Measurements from ENCODE around the gene OCA2.

OCA2 gene

DNA sequence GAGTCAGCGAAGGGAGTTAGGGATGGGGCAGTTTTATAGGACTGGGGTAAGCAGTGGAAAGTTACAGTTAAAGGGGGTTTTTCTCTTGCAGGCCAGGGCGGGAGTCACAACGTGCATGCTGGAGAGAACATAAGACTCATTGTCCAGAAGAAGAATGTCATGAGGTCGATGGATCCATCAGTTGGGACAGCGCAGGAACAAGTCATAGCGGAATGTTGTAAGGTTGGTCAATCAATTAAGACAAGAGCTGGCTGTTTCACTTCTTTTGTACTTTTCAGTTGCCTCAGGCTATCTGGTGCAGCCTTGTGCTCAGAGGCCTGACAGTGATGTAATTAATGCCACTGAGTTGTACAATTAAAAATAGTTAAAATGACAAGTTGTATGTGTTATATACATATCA lies 165.6 kb downstream of the OCA2 start:
- no peak for DNase-seq

GRCh38 chr15:27932600-27932999 lies 166.5 kb downstream of the OCA2 start:
- DNase-seq = no peak

DNA sequence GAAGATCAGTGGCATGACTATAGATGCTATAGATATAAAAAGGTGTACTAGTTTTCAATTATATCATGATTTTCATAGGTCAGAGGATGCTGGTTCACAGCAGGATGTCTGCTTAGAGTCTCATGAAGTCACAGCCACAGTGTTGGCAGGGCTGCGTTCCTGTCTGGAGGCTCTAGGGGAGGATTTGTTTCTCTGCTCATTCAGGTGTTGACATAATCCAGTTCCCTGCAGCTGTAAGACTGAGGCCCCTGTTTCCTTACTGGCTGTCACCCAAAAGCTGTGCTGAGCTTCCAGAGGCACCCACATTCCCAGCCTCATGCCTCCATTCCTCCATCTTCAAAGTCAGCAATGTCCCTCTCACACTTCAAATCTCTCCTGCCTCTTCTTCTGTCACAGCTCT lies 170.7 kb downstream of the OCA2 start:
- no peak for DNase-seq

GRCh38 chr15:27912283-27912682 lies 186.8 kb downstream of the OCA2 start:
- no peak for DNase-seq

GRCh38 chr15:27906802-27907201 lies 192.3 kb downstream of the OCA2 start:
- DNase-seq = no peak

- DNase-seq = no peak
These were observed 195.7 kb downstream of the OCA2 start for GRCh38 chr15:27903405-27903804.

- no peak for DNase-seq
These were observed 196.3 kb downstream of the OCA2 start for GRCh38 chr15:27902680-27903385.

DNA sequence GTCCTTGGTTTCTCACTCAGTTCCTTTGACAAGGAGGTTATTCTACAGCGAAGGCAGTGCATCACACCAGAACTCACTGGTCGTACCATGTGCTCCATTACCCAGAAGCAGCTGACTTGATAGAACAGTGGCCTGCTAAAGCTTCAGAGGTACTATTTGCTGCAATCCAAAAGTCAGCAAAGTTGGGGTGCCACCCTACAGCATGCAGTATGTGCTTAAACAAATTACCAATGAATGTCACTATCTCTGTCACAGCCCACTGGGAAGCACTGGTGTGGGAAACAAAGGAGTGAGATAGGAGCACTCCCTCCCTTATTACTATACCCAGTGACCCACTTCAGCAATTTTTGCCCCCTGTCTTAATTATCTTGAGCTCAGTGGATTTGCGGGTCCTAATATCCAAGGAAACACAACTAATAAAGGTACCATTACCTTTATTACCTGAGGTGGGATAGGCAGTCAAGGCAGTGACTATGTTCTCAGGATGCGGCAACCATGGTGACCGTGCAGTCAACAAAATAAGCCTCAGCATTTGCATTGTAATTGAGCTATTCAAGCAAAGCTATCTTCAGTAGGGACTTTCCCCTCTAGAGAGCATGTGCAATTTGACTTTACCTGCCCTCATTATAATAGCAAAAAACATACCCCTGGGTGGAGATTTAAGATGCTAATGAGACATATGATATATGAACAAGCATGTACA lies 199.4 kb downstream of the OCA2 start:
- DNase-seq = no peak

DNA sequence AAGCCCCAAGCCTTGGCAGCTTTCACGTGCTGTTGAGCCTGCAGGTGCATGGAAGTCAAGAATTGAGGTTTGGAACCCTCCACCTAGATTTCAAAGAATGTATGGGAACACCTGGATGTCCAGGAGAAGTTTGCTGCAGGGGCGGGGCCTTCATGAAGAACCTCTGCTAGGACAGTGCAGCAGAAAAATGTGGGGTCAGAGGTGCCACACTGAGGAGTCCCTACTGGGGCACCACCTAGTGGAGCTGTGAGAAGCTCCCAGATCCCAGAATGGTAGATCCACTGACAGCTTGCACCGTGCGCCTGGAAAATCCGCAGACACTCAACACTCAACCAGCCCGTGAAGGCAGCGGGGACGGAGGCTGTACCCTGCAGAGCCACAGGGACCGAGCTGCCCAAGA lies 201.6 kb downstream of the OCA2 start:
- no peak for DNase-seq

DNA sequence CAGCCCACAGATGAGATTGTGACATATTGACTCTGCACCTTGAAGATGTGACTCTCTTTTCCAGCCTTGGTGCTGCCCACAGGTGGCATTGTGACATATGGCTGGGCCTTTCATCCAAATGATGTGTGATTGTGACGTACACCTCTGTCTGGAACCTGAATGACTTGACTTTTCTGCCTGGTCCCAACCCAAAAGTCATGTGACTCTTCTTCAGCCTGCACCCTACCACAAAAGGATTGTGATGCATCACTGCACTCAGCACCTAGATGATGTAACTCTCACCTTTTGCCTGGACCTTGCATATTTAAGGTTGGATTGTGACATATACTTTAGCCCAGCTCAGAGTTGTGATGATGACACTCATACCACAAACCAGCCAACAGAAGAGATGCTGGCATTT lies 204.5 kb downstream of the OCA2 start:
- DNase-seq = no peak

DNA sequence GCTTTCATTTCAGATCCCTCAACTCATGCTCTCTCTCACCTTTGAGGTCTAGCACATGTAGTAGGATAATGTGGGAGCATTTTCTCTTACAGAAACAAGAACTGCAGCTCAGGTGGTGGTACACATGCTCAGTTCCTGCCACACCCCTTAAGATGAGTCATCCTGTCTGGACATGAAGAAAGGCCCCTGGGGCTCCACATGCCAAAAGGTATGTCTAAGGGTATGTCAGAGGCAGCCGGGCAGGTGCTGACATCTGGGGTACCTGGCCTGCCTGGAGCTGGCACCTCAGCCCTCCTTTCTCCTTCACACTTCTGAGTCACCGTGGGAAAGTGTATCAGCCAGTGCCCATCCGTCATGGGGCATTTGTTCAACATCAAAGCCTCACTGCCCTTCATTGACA lies 209.9 kb downstream of the OCA2 start:
- DNase-seq = no peak

DNA sequence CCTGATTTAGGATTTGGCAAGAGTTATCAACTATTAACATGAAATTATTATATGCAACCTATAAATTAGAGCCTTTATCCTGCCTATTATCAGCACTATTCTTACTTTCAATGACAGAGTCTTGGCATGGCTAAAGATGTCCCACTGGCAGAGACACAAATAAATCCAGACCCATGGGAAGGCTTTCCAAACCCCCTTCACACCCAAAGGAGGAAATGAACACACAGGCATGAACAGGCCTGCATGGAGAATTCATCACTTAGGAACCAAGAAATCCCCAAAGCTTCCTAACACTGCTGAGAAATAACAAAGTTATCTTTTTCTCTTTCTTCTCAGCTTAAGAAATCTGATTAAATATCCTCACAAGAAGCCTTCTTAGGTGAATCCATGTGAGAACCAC lies 213.9 kb downstream of the OCA2 start:
- DNase-seq = no peak

GRCh38 chr15:27884726-27885125 lies 214.4 kb downstream of the OCA2 start:
- DNase-seq = no peak

- no peak for DNase-seq
These were observed 220.3 kb downstream of the OCA2 start for GRCh38 chr15:27878841-27879240.

DNA sequence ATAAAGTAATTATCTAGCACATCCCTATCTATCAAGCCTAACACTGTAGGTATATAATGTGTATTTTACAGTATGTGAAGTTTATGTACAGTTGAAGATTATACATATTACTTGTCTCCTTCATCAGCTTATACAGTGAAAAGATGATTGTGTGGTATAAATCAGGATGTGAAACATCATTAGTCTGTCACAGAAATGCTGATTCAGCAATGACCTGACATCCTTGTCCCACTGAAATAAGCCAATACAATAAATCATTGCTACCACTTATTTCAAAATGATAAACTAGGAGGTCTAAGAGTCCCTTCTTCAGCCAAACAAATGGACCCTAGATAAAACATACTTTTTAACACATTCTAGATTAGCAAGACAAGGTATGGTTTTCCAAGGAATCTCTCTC lies 225.3 kb downstream of the OCA2 start:
- no peak for DNase-seq

DNA sequence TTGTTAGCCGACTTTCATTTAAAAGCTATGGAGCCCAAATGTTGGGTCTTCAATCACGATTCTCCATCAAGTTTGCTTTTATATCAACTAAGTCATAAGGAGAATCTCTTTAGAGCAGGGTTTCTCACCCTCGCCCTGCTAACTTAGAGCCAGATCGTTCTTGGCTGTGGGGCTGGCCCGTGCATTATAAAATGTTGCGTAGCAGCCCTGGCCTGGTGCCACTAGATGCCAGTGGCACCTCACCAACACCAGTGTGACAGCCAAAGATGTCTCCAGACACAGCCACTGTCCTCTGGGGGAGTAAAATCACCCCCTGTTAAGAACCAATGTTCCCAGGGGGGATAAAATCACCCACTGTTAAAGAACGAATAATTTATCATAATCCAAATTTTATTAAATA lies 226.1 kb downstream of the OCA2 start:
- no peak for DNase-seq

DNA sequence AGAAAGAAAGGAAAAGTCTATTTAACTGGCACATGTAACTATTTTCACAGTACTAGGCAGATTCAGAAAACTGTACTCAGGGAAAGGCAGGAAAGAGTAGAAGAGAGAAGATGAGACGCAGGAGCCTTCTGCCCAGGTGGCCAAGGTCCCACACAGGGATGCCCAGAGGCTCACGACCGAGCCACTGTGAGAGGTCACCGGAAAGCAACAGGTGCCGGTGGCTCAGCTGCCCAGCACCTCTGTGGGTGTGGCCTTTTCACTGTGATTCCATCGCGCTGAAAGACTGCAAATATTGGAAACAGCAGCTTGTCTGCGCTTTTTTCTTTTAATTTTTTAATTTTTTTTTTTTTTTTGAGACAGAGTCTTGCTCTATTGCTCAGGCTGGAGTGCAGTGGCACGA lies 226.8 kb downstream of the OCA2 start:
- no peak for DNase-seq

GRCh38 chr15:27871902-27872260 lies 227.2 kb downstream of the OCA2 start:
- DNase-seq = no peak

- no peak for DNase-seq
These were observed 227.8 kb downstream of the OCA2 start for GRCh38 chr15:27871078-27871901.

GRCh38 chr15:27870320-27870719 lies 228.8 kb downstream of the OCA2 start:
- DNase-seq = no peak

DNA sequence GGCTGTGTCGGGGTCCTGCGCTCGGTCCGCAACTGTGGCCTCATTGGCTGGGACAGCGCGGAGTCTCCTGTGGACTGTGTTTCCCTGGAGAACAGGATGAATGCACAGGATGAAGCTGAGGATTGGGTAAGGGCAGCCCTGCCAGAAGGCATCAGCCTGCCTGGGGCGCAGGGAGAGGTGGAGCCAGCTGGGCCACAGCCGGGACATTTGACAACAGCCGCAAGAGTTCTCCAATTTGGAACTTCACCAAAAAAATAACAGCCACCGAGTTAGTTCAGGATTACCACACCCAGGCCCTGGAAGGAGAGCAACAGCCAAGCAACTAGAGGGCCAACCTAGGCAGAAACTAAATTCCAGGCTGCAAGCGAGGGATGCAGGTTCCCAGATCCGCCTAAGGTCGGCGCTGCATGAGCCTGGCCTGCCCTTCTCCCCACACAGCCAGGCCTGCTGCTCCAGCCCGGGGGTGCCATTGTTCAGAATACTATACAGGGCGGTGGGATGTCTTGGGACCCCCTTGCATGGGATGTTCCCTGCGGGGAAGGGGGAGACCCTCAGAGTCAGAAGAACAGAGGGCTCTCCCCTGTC lies 229.3 kb downstream of the OCA2 start:
- no peak for DNase-seq

GRCh38 chr15:27868828-27869404 lies 230.2 kb downstream of the OCA2 start:
- no peak for DNase-seq

- no peak for DNase-seq
These were observed 231.3 kb downstream of the OCA2 start for GRCh38 chr15:27867861-27868260.
